HG03558 (cell line): ENCODE results near the gene KMT2C.
"Not testable (repeated sequence)": the region's sequence is repeated elsewhere in the genome, so short reads cannot be mapped to it uniquely, and the experiment has no call there.

Source experiments
- ATAC-seq: cut with Tn5 transposase; IDR thresholded peaks from one replicate; pipeline ENCODE4 v1.9.1; 2021; ENCODE audit warnings: moderate number of reproducible peaks; ENCODE audit not compliant: unreplicated experiment; ENCODE audit errors: extremely low read depth

KMT2C gene

DNA sequence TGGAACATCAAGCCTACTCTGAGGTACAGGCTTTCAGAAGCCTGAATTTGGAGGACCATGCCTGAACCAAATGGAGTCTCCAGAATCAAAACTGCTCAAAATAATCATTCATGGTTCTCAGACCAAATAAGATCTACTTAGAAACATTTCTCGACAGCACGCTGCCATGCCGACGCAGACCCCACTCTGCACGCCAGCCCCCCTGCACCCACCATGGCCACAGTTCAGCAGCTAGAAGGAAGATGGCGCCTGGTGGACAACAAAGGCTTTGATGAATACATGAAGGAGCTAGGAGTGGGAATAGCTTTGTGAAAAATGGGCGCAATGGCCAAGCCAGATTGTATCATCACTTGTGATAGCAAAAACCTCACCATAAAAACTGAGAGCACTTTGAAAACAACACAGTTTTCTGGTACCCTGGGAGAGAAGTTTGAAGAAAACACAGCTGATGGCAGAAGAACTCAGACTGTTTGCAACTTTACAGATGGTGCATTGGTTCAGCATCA lies 6.6 kb upstream of the KMT2C start:
- no peak for ATAC-seq

DNA sequence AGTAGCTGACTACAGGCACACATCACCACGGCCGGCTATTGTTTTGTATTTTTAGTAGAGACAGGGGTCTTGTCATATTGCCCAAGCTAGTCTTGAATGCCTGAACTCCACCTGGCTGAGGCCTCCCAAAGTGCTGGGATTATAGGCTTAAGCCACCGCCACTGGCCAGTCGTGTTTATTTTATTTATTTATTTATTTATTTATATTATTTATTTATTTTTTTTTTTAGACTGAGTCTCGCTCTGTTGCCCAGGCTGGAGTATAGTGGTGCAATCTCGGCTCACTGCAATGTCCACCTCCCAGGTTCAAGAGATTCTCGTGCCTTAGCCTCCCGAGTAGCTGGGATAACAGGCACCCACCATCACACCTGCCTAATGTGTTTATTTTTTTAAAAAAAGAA lies 6.0 kb upstream of the KMT2C start:
- ATAC-seq: not testable (repeated sequence)

DNA sequence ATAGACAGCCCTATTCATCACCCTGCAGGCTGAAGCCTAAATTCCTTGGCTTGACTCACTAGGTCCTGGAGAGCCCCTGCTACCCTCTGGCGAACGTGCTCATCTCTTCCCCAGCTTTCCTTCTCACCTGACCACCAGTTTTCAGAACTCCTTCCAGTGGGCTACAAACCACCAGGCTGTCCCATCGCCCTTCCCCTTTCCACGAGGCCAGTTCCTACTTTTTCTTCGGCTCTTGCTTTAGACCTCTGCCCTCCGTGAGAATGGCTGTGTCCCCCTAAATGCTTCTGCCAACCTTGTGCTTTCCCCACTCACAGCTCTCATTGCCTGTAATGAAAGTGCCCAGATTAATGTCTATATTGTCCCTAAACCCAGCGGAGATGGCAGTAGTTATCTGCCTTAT lies 5.4 kb upstream of the KMT2C start:
- not testable (repeated sequence) for ATAC-seq

- ATAC-seq: not testable (repeated sequence)
Observed at GRCh38 chr7:152438017-152438416, 2.2 kb upstream of the KMT2C start.

- ATAC-seq: not testable (repeated sequence)
Observed at GRCh38 chr7:152436931-152437575, 1.2 kb upstream of the KMT2C start.

GRCh38 chr7:152436111-152436930 lies 518 bp upstream of the KMT2C start:
- ATAC-seq: no peak

DNA sequence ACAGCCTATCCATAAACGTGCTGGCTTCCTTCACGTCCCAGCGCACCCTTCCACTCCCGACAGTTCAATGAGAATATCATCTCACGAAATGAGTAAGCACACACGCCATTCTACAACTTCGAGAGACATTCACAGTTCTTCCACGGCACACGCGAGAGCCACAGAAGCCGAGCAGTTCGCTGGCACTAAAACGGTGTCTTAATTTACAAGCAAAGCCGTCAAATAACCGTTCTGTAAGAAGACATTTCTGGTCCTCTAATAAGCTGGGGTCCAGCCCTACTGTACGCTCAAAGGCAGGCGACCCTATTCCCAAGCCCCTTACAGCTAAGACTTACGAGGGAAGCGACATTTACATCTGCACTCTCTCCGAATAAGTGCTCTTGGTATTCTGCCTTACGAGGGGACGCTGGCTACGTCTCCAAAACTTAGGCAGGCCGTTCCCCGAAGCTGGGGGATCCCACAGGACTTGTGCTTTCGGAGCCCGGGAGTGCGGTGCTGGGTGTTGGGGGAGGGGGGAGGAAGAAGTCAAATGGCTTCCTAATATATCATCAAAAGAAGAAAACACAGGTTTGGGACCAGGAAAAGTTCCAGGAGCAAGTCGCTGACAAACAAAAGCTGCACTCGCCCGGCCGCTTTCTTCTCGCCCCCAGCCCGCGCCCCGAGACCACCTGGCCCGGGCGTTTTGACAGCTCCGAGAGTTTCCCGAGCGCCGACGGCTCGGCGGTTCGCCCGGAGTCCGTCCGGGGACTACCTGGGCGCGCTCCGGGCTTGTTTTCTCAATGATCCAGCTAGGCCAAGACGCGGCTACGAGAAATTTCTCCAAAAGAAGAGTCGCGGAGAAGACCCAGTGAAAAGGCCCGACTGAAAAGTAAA lies 1.1 kb downstream of the KMT2C start:
- ATAC-seq: not testable (repeated sequence)

DNA sequence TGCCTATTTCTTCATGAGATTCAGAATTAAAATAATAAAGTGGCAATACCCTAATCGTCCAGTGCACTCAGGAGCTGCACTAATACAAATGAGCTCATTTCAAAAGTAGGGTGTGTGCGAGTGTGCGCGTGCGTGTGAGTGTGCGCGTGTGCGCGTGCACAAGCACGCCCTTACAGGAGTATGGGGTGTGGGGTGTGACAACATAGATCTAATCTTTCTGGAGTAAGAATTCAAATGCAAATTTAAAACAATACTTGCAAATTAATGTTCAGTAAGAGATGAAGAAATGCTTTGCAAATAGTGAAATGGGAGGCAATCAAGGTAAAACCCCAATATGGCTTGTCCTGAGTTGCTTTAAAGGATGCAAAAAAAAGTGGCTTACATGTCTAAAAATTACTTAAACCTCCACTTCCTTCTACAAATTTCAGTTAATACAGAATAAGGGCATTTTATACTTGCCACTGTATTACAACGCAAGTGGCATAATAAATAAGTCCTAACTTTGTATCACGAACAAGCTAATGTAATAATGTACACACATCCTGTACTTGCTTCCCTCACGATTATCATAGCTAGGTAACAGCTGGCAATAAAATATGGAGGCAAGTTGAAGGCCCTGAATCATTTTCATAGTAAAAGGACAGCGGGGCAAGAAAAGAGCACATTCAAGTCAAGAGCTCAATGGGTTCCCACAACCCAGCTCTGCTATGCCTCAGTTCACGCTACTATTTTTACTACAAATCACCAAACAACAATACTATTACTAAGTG lies 1.9 kb downstream of the KMT2C start:
- ATAC-seq: not testable (repeated sequence)

DNA sequence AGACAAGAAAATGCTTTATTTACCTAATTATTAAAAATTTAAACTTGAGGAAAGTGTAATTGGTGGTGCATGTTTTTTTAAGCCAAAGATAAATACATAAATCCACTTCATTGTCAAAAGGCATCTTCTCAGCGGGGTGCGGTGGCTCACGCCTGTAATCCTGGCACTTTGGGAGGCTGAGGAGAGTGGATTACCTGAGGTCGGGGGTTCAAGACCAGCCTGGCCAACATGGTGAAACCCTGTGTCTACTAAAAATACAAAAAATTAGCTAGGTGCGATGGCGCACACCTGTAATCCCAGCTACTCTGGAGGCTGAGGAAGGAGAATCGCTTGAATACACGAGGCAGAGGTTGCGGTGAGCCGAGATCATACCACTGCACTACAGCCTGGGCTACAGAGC lies 3.1 kb downstream of the KMT2C start:
- ATAC-seq: not testable (repeated sequence)

DNA sequence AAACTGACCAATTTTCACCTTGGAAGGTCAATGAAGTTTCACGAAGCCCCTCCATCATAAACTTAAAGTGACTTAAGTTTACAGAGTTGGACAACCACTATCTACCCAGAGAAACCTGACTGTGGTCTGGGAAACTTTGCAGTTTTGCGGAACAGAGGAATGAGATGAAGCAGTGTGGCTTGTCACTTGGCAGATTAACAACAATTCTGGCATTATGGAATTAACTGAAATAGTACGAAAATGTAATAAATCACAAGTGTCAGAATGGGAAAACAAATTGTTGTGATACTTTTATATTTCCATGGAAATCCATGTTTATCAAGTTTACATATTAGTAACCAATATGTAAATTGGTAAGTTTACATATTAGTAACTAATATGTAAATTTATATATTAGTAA lies 4.9 kb downstream of the KMT2C start:
- no peak for ATAC-seq

- not testable (repeated sequence) for ATAC-seq
Observed at GRCh38 chr7:152430118-152430517, 5.7 kb downstream of the KMT2C start.

DNA sequence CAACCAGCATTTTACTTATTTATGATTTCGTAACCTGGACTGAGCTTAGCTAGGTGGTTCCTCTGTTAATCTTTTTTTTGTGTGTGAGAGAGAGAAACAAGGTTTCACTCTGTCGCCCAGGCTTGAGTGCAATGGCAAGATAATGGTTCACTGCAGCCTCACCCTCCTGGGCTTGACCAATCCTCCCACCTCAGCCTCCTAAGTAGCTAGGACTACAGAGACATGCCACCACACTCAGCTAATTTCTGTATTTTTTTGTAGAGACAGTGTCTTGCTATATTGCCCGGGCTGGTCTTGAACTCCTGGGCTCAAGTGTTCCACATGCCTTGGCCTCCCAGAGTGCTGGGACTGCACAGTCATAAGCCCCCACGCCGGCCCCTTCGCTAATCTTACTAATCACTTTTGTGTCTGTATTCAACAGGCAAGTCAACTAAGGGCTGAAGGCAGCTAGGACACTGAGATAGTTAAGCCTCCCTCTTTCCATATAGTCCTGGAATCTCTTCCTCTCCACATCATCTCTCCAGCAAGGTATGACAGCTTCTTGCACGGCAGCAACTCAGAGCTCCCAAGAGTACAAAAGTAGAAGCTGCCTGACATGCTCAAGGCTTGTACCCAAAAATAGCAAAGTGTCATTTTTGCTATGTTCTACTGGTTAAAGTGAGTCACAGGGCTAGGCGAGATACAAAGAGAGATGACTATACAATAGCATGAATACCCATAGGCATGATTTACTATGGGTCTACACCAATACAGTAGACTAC lies 11.3 kb downstream of the KMT2C start:
- ATAC-seq: no peak

- no peak for ATAC-seq
Observed at GRCh38 chr7:152423991-152424347, 11.8 kb downstream of the KMT2C start.

- ATAC-seq: not testable (repeated sequence)
Observed at GRCh38 chr7:152423171-152423570, 12.6 kb downstream of the KMT2C start.

DNA sequence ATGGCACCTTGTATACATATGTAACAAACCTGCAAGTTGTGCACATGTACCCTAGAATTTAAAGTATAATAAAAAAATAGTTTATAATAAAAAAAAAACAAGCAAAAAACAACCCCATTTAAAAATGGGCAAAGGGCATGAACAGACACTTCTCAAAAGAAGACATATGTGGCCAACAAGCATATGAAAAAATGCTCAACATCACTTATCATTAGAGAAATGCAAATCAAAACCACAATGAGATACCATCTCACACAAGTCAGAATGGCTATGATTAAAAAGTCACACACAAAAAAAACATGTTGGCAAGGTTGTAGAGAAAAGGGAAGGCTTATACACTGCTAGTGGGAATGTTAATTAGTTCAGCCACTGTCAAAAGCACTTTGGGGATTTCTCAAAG lies 14.9 kb downstream of the KMT2C start:
- ATAC-seq: not testable (repeated sequence)

DNA sequence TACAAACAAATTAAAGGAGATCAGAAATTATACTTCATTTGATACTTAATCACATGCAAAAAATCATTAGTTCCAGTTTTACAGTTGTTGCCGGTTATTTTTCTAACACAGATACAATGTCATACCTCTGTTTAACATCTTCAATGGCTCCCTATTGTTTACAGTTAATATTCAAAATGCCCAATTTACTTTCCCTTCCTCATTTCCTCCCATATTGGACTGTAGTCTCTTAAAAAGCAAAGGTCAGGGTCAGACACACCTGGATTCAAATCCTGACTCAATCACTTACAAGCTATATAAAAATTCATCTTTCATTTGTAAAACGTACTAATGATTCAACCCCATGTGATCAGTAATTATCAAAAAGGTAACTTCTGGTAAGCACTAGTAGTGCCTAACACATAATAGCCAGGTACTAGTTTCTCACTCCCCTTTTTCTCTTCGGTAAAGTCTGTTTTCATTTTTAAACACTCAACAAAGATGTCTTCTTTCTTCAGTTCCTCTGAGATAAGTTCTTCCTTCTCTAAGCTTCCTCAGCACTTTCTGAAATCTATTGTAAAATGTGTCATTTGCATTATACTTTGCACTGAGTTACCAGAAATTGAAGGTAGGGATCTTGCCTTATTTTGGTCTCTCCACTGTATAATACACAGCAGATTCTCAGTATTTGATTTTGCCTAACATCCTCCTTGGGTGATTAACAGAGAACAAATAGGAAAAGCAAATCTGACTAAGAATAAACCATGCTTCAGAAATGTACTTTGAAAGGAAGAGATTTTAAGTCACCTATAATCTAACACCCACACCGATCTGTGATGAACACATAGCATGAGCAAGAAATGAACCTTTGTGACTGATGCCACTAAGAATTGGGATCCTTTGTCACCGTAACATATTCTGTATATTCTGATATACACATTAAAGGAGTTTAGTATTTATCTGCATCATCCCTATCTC lies 16.1 kb downstream of the KMT2C start:
- no peak for ATAC-seq

GRCh38 chr7:152414779-152415178 lies 21.0 kb downstream of the KMT2C start:
- ATAC-seq: no peak

- no peak for ATAC-seq
Observed at GRCh38 chr7:152411389-152411788, 24.4 kb downstream of the KMT2C start.
